ENCODE data around the gene AMIGO3.
"Not testable (repeated sequence)": the region's sequence is repeated elsewhere in the genome, so short reads cannot be mapped to it uniquely, and the experiment has no call there.

AMIGO3 gene

DNA sequence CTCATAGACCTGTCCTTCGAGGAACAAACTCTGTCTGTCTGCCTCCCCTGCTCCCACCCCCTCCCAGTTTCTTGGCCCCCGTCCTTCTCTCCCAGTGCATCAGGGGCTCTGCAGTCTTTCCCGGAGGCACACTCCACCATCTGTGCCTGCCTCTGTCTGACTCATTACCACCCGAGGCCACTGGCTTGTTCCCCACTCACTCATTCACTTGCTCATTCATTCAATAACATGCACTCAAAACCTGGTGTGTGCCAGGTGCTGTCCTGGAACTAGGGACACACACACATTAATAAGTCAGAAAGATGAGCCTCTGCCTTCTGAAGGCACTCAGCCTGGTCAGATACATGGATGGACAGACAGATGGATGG, 12.4 kb downstream of the AMIGO3 start:
- DNase-seq: no peak

- no peak for DNase-seq
Measured at GRCh38 chr3:49706456-49707112, 12.9 kb downstream of the AMIGO3 start.

DNA sequence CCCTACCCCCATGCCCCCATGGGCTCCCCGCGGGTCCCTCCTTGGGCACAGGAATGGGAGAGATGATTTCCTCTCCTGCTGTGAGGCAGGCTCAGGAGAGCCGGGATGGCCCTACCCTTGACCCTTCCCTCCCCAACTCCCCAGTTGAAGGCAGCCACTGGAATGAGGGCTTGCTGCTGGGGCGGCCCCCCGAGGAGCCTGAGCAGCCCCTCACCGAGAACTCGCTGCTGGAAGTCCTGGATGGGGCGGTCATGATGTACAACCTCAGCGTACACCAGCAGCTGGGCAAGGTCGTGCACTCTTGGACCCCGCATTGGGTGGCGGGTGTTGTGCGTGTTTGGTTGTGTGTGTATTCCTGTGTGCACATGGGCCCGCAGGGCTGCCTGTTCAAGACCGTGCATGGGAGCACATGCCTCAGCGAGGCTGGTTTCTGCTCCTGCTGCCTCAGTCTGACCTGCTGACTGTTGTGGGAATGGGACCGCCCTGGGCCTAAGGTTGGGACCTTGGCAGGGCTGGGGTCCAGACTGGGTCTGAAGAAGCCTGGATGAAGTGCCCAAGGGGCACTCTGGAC, 14.0 kb downstream of the AMIGO3 start:
- no peak for DNase-seq

- no peak for DNase-seq
Measured at GRCh38 chr3:49704629-49705028, 14.9 kb downstream of the AMIGO3 start.

- no peak for DNase-seq
Measured at GRCh38 chr3:49703956-49704355, 15.5 kb downstream of the AMIGO3 start.

GRCh38 chr3:49703443-49703927, 16.0 kb downstream of the AMIGO3 start:
- no peak for DNase-seq

GRCh38 chr3:49702672-49703071, 16.8 kb downstream of the AMIGO3 start:
- DNase-seq: no peak

- DNase-seq: no peak
Measured at GRCh38 chr3:49701388-49702077, 18.0 kb downstream of the AMIGO3 start.

- no peak for DNase-seq
Measured at GRCh38 chr3:49700453-49701128, 18.9 kb downstream of the AMIGO3 start.

DNA sequence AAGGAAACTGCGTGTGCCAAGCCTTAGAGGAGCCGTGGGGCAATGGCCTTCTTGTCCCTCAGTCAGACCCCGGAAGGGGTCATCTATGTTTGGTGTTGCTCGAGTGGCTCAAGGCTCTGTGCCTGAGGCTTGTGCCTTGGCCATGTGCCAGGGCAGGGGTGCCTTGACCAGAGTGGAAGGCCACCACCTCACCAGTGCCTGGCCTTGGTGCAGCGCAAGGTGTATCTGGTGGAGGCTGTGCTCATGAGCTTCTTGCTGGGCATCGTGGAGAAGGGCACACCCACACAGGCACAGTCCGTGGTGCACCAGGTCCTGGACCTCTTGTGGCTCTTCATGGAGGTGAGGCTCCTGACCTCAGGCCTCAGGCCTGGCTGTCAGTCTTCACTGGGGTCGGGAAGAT, 19.5 kb downstream of the AMIGO3 start:
- no peak for DNase-seq

DNA sequence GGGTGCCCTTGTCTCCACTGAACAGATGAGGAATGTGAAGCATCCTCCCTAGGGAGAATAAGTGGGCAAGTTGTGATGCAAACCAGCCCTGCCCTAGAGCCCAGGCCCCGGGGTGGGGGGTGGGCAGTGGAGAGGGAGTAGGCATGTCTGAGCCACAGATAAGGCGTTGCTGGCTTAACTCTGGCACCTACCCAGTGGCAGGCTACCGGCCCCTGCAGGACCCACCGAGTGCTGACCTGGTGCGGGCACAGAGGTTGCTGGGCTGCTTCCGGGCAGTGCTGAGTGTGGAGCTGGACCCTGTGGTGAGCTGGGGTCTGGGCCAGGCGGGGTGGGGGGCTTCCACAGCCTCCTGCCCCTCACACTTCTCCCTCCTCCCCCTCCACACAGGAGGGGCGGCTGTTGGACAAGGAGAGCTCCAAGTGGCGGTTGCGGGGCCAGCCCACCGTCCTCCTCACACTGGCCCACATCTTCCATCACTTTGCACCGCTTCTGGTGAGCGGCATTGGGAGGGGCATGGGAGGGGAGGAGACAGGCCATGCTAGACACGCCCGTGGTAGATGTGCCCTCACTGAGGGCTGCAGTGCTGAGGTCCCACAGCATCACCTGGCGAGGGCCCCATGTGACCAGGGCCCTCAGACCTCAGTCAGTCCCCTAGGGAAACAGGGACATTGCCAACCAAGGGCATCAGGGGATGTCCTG, 20.1 kb downstream of the AMIGO3 start:
- no peak for DNase-seq

- not testable (repeated sequence) for DNase-seq
Measured at GRCh38 chr3:49695350-49696015, 24.0 kb downstream of the AMIGO3 start.

- not testable (repeated sequence) for DNase-seq
Measured at GRCh38 chr3:49694409-49695070, 24.9 kb downstream of the AMIGO3 start.

GRCh38 chr3:49691481-49691880, 28.0 kb downstream of the AMIGO3 start:
- DNase-seq: not testable (repeated sequence)

GRCh38 chr3:49690856-49691255, 28.6 kb downstream of the AMIGO3 start:
- not testable (repeated sequence) for DNase-seq

DNA sequence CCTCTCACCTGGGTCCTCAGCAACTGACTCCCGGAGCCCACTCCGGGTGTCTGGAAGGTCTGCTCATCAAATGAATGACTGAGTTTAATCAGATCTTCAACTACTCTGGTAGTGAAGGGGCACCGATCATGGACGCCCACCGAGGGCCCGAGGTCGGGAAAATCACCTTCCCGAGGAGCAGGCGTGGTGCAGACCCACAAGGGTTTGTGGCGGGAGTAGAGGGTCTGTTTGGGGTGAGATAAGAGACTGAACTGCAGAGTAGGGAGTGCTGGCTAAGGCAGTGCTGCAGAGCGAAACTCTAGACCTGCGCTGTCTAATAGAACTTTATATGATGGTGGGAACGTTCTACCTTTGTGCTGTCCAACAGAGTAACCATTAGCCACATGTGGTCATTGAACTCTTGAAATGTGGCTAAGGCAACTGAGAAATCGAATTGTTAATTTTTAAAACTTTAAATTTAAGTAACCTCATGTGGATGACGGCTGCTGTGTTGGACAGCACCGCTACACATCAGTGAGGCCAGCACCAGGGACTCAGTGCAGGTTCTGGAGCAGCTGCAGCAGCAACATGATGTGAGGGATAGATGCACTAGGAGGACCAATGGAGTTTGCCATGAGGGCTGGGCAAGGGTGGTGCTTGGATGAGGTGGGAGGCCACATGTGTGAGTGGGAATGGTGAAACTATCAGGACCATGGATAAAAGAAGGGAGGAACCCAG, 29.4 kb downstream of the AMIGO3 start:
- DNase-seq: not testable (repeated sequence)

DNA sequence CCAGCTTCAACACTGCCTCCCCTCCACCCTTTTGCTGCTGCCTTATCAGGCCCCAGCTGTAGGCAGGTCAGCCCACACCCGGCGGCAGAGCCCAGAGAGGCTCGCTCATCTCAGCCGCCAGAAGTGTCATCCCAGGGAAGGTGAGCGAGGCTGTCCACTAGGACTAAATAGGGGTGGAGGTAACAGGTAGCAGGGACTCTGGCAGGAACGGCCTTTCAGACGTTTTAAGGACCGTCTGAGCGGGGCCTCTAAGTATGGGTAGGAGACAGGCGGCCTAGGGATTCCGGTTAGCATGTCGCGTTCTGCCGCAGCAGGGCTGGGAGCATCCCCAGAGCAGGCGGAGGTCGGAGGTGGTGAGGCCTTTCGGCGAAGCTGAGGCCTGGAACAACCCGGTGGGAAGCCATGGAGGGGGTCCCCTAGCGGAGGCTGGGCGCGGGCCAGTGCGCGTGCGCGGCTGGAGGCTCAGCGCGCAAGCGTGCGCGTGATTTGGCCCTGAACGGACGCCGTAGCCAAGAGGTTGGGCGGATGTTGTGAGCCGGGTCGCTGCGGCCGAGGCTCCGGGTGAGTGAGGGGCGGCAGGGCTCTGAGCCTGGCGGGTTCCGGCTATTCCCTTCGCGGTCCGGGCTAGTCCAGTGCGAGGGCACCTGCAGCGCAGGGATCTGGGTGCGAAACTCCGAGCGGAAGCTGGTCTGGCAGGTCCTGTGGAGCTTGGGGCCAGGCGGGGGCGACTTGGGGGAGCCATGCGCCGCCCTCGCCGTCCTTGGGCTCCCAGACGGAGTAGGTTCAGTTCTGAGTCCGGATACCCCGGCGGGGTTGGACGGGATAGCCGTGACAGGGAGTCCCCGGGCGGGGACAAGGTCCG, 30.2 kb downstream of the AMIGO3 start, which contains the start of the genes MST1 and RNF123:
Gene MST1 (minus strand): TSS at position 429 of the 862 bp plus-strand sequence. CDS start 783 bp downstream, outside the sequence.
Gene RNF123 (plus strand): TSS at position 512 of the 862 bp plus-strand sequence. CDS start 1,609 bp downstream, outside the sequence.
- DNase-seq: no peak

DNA sequence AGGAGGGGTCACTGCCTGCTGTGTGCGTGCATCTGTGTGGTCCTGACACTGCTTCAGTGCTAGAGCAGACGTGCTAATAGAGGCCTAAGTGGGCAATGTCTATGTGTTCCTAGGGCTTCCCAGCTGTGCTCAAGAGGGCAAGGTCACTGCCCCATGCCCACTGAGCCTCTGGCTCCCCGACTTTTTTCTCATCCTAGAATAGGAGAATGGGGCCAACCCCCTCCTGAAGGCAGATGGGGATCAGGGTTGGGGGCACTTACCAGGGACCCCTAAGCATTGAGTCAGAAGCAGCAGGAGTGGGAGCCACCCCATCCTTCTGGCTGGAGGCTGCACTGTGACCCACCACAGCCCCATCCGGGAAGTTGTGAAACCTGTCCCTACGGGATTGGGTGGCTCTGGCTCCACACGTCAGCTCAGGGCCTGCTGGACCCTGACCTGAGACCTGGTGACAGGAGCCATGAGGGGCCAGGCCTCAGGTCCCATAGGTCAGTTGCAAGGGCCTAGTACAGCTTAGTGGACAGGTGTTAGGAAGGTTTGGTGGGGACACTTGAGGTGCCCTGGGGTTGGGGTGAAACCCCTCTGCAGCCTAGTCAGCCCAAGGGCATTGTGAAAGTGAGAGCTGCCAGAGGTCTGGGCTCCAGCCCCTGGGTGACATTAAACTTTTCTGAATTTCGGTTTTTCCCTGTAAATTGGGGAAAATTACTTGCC, 31.0 kb downstream of the AMIGO3 start:
- not testable (repeated sequence) for DNase-seq

DNA sequence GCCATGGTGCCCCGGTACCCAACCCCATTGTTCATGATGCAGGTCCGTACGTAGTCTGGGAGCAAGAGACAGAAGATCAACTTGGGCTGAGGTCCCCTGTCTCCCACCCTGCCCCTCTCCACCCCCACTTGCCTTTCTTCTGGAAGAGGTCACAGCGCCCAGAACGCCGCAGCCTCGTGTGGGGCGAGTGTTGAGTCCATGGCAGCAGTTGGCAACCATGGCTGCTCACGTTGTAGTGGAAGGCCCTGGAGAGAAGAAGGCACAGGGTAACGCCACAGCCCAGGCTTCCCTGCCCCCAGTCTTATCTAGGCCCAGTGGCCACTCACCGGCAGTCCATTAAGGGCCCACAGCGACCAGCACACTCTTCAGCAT, 32.1 kb downstream of the AMIGO3 start:
- DNase-seq: not testable (repeated sequence)

Measured in NCI-H524 treated with DMSO at 0.1 percent for 48 hours (cell line).